Lower lobe of right lung (tissue), 2 donors: ENCODE measurements around the gene MT1F. TPM values are rescaled to one million over a fixed set of nuclear protein-coding genes. Genes with fewer than 3 reads are reported as not detected.
A peak's percentile ranks its signal among the peaks of the same experiment; 100 is the strongest.
"Not testable (repeated sequence)": the region's sequence is repeated elsewhere in the genome, so short reads cannot be mapped to it uniquely, and the experiment has no call there.

ENCODE experiments used
- ATAC-seq, 2 donors: fragments of 200-7000 bp; cut with Tn5 transposase; one replicate each; pipeline ENCODE4 v1.9.1; 2020 to 2022; ENCODE audit warnings: mild to moderate bottlenecking in 2 of 2, moderate library complexity in 2 of 2
- DNase-seq: peaks from one replicate; pipeline ENCODE4 v3.0.0-alpha.2; 2020
- H3K27ac ChIP-seq: fragments of 200-600 bp; one replicate; pipeline ENCODE4 v1.8.0; 2022
- H3K27me3 ChIP-seq: fragments of 200-600 bp; one replicate; pipeline ENCODE4 v1.8.0; 2022; ENCODE audit warnings: low read depth
- H3K36me3 ChIP-seq: fragments of 200-600 bp; one replicate; pipeline ENCODE4 v1.8.0; 2022; ENCODE audit warnings: mild to moderate bottlenecking
- H3K4me1 ChIP-seq: fragments of 200-600 bp; one replicate; pipeline ENCODE4 v1.8.0; 2022
- H3K4me3 ChIP-seq: fragments of 200-600 bp; one replicate; pipeline ENCODE4 v1.8.0; 2022; ENCODE audit warnings: mild to moderate bottlenecking
- H3K9me3 ChIP-seq: fragments of 200-600 bp; one replicate; pipeline ENCODE4 v1.8.0; 2022
- intact Hi-C: fragments of 100-400 bp; cut with DNase I; formaldehyde crosslinking; loops from one replicate; pipeline ENCODE4 v1.11.0; 2022
- total RNA-seq: library from RNA; stranded (reverse); fragmentation: NEBNext Ultra II Directional; extraction: Animal tissue kit (Norgen Biotek cat#: 25700); gene quantifications from one replicate; pipeline ENCODE4 v1.2.1, GENCODE V29; 2021
- TF ChIP-seq, protein P1 (sequence below): fragments of 200-600 bp; IDR thresholded peaks from one replicate; pipeline ENCODE4 v1.8.0; 2022; ENCODE audit warnings: antibody characterized with exemption, mild to moderate bottlenecking
- donor health status: DM: no; HTN: yes; CAD: no; lungs with severe emphysema.

MT1F gene
- total RNA-seq, 1 donor from 2014 or later = 12.6 TPM

DNA sequence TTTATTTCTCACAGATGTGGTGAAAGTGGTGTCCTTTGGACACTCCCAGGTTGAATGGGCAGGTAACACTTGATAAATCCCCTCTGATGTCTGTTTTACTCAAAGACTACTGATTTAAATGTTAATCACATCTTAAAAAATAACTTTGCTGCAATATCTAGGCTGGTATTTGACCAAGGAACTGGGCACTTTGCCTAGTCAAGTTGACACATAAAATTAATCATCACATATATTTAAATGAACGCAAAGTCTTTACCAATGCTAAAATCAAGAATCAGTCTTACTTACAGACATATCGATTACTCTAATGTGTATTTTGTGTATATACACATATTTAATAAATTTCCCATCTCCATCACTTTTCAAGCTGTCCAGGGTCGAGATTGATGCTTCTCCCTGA lies 42.4 kb upstream of the MT1F start:
- no peak overlapping the region for H3K4me3 ChIP-seq
- no peak for ATAC-seq
- H3K9me3 ChIP-seq = no peaks in the 10 kb centered on the region
- H3K4me1 ChIP-seq = peaks cover 34% of the 10 kb centered on the region
- no peaks in the 10 kb centered on the region for H3K27me3 ChIP-seq
- intact Hi-C loops = no loop called here
- TF ChIP-seq, protein P1, sequence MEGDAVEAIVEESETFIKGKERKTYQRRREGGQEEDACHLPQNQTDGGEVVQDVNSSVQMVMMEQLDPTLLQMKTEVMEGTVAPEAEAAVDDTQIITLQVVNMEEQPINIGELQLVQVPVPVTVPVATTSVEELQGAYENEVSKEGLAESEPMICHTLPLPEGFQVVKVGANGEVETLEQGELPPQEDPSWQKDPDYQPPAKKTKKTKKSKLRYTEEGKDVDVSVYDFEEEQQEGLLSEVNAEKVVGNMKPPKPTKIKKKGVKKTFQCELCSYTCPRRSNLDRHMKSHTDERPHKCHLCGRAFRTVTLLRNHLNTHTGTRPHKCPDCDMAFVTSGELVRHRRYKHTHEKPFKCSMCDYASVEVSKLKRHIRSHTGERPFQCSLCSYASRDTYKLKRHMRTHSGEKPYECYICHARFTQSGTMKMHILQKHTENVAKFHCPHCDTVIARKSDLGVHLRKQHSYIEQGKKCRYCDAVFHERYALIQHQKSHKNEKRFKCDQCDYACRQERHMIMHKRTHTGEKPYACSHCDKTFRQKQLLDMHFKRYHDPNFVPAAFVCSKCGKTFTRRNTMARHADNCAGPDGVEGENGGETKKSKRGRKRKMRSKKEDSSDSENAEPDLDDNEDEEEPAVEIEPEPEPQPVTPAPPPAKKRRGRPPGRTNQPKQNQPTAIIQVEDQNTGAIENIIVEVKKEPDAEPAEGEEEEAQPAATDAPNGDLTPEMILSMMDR = no peak
- H3K36me3 ChIP-seq = no peaks in the 10 kb centered on the region
- no peak overlapping the region for H3K27ac ChIP-seq
- DNase-seq = no peak

DNA sequence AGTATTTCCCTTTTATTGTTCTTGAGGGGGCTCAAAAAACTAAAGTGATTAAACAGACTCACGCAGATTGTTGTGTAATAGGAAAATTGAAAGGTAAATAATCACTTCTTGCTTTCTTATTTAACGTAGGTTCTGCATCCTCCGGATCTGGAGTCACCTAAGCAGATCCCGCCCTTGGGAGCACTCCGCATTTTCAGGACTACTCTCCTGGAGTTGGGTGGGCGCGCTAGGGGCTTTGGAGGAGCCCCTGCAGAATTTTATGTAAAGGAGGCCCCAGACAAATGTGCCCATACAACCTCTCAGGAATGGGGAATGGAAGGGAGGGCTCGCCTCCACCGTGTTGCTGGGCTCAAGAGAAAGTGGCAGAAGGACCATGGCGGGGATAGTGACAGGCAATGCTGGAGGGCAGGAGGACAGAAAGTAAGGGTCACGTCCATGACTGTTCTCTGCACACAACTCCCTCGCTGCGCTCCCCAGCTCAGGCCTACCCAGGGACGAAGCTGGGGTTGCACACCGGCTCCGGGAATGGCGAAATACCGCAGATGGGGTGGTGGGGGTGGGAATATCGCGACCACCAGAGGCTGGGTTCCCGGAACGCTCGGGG lies 41.0 kb upstream of the MT1F start:
- H3K4me1 ChIP-seq = peaks cover 20% of the 10 kb centered on the region
- TF ChIP-seq, protein P1 = no peak
- H3K27me3 ChIP-seq = no peaks in the 10 kb centered on the region
- DNase-seq = no peak
- no peaks in the 10 kb centered on the region for H3K9me3 ChIP-seq
- H3K27ac ChIP-seq = peak overlapping the region; percentile 63
- intact Hi-C loops = no loop called here
- peak overlapping the region; percentile 52 for H3K4me3 ChIP-seq
- H3K36me3 ChIP-seq = no peaks in the 10 kb centered on the region
- peak; percentile 36 to 37 for ATAC-seq

DNA sequence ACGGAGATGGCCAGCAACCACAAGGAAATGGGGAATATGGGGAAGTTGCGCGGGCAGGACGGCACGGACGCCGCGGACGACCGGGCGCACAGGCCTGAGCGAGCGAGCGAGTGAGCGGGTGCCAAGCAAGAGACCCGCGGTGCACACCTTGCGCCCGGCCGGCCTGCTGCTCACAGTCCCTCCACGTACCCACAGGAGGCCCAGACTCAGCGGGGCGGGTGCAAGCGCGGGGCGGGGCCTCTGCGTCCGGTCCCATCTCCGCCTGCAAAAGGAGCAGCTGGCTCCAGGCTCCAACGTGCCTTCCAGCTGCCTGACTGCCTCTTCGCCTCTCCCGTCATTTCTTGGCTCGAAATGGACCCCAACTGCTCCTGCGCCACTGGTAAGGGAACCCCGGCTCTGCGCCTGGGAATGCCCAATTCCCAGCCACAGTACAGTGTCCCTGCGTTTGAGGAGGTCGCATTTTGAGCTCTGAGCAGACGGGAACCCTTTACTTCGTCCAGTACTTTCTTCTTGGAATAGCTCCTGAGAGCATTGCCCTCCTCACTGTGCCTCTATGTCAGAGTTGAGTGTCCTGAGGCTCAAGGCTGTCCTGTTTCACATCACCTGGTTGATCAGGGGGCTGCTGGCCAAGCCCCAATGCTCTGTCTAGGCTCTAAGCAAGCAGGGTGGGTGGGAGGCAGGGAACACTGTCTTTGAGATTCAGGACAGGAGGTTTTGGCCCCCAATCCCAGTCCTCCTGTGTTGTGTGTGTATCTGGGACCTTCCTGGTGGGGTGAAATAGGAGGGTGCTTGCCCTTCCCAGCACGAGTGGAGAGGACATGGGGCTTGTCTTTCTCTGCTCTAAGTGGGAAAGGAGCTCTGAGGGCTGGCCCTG lies 40.3 kb upstream of the MT1F start:
- intact Hi-C loops = no loop called here
- Histone ChIP-seq H3K27ac (peak overlapping the region; percentile 63), H3K4me3 (peak overlapping the region; percentile 52), H3K36me3 (no peaks in the 10 kb centered on the region), H3K9me3 (no peaks in the 10 kb centered on the region), H3K27me3 (no peaks in the 10 kb centered on the region), H3K4me1 (peaks cover 17% of the 10 kb centered on the region)
- ATAC-seq = peak; percentile 88 to 94
- TF ChIP-seq, protein P1 = peak; percentile 12
- DNase-seq = peak; percentile 81

DNA sequence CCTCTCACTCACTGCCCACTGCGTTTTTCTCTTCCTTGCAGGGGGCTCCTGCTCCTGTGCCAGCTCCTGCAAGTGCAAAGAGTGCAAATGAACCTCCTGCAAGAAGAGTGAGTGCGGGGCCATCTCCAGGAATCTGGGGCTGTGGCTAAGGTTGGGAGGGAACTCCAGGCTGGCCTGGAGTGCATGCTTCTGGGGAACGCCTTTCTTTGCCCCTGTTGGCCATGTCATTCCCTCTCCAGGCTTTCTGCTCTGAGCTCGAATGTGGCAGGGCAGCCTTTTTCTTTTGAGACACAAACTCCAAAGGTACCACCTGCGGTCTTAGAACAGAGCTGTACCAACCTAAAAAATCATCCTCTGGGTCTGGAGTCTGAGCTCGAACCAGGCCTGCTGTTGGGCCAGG lies 39.6 kb upstream of the MT1F start:
- intact Hi-C loops = no loop called here
- H3K36me3 ChIP-seq = no peaks in the 10 kb centered on the region
- ATAC-seq = no peak
- TF ChIP-seq, protein P1 = no peak
- no peaks in the 10 kb centered on the region for H3K9me3 ChIP-seq
- H3K27ac ChIP-seq = no peak overlapping the region
- peak overlapping the region; percentile 52 for H3K4me3 ChIP-seq
- DNase-seq = no peak
- H3K4me1 ChIP-seq = peaks cover 17% of the 10 kb centered on the region
- no peaks in the 10 kb centered on the region for H3K27me3 ChIP-seq

DNA sequence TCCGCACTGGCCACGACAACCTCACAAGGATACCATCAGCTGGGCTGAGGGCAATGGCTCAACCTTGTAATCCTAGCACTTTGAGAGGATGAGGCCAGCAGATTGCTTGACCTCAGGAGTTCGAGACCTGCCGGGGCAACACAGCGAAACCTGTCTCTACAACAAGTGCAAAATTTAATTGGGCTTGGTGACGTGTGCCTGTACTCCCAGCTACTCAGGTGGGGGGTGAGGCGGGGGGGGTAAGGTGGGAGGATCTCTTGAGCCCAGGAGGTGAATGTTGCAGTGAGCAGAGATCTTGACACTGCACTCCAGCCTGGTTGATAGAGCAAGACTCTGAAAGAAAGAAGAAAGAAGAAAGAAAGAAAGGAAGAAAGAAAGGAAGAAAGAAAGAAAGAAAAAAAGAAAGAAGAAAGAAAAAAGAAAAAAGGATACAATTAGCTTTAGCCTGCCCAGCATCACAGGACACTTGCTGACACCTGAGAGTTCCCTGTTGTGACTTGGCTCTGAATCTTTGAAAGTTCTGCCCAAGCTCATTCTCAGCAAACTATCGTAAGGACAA lies 37.3 kb upstream of the MT1F start:
- intact Hi-C loops = no loop called here
- Histone ChIP-seq H3K4me3 (no peak overlapping the region), H3K27me3 (no peaks in the 10 kb centered on the region), H3K36me3 (no peaks in the 10 kb centered on the region), H3K9me3 (no peaks in the 10 kb centered on the region), H3K4me1 (peaks cover 17% of the 10 kb centered on the region), H3K27ac (no peak overlapping the region)
- no peak for DNase-seq
- ATAC-seq = no peak
- TF ChIP-seq, protein P1 = no peak

DNA sequence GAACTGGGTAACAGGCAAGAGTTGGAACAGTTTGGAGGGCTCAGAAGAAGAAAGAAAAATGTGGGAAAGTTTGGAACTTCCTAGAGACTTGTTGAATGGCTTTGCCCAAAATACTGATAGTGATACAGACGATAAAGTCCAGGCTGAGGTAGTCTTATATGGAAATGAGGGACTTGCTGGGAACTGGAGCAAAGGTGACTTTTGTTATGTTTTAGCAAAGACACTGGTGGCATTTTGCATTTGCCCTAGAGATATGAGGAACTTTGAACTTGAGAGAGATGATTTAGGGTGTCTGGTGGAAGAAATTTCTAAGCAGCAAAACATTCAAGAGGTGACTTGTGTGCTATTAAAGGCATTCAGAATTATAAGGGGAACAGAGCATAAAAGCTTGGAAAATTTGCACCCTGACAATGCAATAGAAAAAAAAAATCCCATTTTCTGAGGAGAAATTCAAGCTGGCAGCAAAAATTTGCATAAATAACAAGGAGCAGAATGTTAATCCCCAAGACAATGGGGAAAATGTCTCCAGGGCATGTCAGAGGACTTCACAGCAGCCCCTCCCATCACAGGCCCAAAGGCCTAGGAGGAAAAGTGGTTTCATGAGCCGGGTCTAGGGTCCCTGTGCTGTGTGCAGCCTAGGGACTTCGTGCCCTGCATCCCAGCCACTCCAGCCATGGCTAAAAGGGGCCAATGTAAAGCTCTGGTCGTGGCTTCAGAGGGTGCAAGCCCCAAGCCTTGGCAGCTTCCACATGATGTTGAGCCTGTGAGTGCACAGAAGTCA lies 35.9 kb upstream of the MT1F start:
- H3K27me3 ChIP-seq, ATAC-seq, H3K9me3 ChIP-seq, H3K36me3 ChIP-seq, H3K4me3 ChIP-seq, H3K27ac ChIP-seq, DNase-seq, intact Hi-C loops: not testable (repeated sequence)
- peaks cover 23% of the 10 kb centered on the region for H3K4me1 ChIP-seq

DNA sequence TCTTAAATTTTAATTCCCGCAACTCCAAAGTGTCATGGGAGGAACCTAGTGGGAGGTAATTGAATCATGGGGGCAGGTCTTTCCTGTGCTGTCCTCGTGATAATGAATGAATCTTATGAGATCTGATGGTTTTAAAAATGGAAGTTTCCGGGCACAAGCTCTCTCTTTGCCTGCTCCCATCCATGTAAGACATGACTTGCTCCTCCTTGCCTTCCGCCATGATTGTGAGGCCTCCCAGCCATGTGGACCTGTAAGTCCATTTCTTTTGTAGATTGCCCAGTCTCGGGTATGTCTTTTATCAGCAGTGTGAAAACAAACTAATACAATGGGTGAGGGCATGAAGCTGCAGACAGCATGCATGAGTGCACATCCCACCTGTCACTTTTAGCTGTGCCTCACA lies 34.6 kb upstream of the MT1F start:
- H3K9me3 ChIP-seq, DNase-seq, intact Hi-C loops, ATAC-seq, H3K36me3 ChIP-seq, H3K4me3 ChIP-seq, H3K27ac ChIP-seq, H3K27me3 ChIP-seq: not testable (repeated sequence)
- peaks cover 18% of the 10 kb centered on the region for H3K4me1 ChIP-seq
